Ishikawa (cell line): ENCODE measurements around the gene HCAR1.

Source experiments
- CEBPB ChIP-seq: IDR thresholded peaks from 2 replicates; pipeline ENCODE4 v1.6.1; 2012
- CREB1 ChIP-seq: IDR thresholded peaks from 2 replicates; pipeline ENCODE4 v1.6.1; 2012; ENCODE audit warnings: low read depth
- EGR1 ChIP-seq: IDR thresholded peaks from 2 replicates; pipeline ENCODE4 v1.6.1; 2012
- EP300 ChIP-seq: IDR thresholded peaks from 2 replicates; pipeline ENCODE4 v1.6.1; 2012; ENCODE audit warnings: borderline replicate concordance
- MAX ChIP-seq: IDR thresholded peaks from 2 replicates; pipeline ENCODE4 v1.6.1; 2012
- NFIC ChIP-seq: IDR thresholded peaks from 2 replicates; pipeline ENCODE4 v1.6.1; 2012
- RAD21 ChIP-seq: IDR thresholded peaks from 2 replicates; pipeline ENCODE4 v1.6.1; 2012; ENCODE audit warnings: low read depth
- REST ChIP-seq: IDR thresholded peaks from 2 replicates; pipeline ENCODE4 v1.6.1; 2012; ENCODE audit warnings: low read depth, mild to moderate bottlenecking
- TAF1 ChIP-seq: IDR thresholded peaks from 2 replicates; pipeline ENCODE4 v1.6.1; 2012; ENCODE audit warnings: low read depth, mild to moderate bottlenecking
- TCF12 ChIP-seq: IDR thresholded peaks from 2 replicates; pipeline ENCODE4 v1.6.1; 2012; ENCODE audit warnings: low read depth
- TEAD4 ChIP-seq: IDR thresholded peaks from 2 replicates; pipeline ENCODE4 v1.6.1; 2012
- YY1 ChIP-seq: IDR thresholded peaks from 2 replicates; pipeline ENCODE4 v1.6.1; 2012; ENCODE audit warnings: low read depth
- ZBTB7A ChIP-seq: IDR thresholded peaks from 2 replicates; pipeline ENCODE4 v1.6.1; 2012; ENCODE audit warnings: low read depth
- TF ChIP-seq, protein P1 (sequence below): IDR thresholded peaks from 2 replicates; pipeline ENCODE4 v1.6.1; 2012

DNA sequence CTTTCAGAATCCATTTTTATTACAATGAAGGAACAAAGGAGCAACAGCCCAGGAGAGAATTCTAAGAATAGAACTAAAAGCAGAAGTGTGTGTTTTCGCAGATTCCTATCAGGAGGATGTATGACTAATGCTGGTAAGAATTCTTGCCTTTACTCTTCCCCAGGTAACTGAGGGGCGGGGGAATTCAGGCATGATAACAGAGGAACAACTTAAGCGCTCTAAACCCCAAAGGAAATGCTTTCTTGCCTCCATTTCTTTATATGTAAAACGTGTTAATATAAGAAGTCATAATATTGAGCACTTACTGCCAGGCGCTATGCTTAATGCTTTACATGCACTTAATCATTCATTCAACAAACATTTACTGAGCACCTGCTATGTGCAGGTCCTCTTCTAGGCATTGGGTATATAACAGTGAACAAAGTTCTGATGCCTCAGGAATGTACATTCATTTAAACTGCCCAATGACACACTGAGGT, 4.5 kb downstream of the HCAR1 start:
- TF ChIP-seq REST = no peak
- TF ChIP-seq TCF12 = no peak
- no peak for TF ChIP-seq TAF1
- no peak for TF ChIP-seq EP300
- TF ChIP-seq ZBTB7A = no peak
- TF ChIP-seq NFIC = no peak
- no peak for TF ChIP-seq MAX
- TF ChIP-seq, protein P1, sequence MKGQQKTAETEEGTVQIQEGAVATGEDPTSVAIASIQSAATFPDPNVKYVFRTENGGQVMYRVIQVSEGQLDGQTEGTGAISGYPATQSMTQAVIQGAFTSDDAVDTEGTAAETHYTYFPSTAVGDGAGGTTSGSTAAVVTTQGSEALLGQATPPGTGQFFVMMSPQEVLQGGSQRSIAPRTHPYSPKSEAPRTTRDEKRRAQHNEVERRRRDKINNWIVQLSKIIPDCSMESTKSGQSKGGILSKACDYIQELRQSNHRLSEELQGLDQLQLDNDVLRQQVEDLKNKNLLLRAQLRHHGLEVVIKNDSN = no peak
- no peak for TF ChIP-seq CREB1
- TF ChIP-seq CEBPB = no peak
- TF ChIP-seq TEAD4 = peak; percentile 35; the same call in 1 of the 2 replicates
- no peak for TF ChIP-seq RAD21
- no peak for TF ChIP-seq YY1
- no peak for TF ChIP-seq EGR1
